Left lung (tissue), 10 donors: ENCODE data around the gene PI4KA. TPM values are rescaled to one million over a fixed set of nuclear protein-coding genes. Genes with fewer than 3 reads are reported as not detected.

Experiments used
- ATAC-seq: fragments of 200-7000 bp; cut with Tn5 transposase; one replicate; pipeline ENCODE4 v1.9.1; 2020; ENCODE audit warnings: moderate library complexity
- DNase-seq, 4 donors: peaks; one replicate each; pipeline ENCODE4 v3.0.0-alpha.2; 2013 to 2020
- H3K27ac ChIP-seq, 2 donors: fragments of 200-600 bp; sonication (generic) in 1 of 2; one replicate each; pipeline versions ENCODE4 v1.5.0 to v1.8.0; 2020 to 2021
- H3K27me3 ChIP-seq, 2 donors: fragments of 200-600 bp; sonication (generic) in 1 of 2; one replicate each; pipeline versions ENCODE4 v1.5.0 to v1.8.0; 2020 to 2021
- H3K36me3 ChIP-seq, 2 donors: fragments of 200-600 bp; sonication (generic) in 1 of 2; one replicate each; pipeline versions ENCODE4 v1.5.0 to v1.8.0; 2020 to 2021
- H3K4me1 ChIP-seq, 2 donors: fragments of 200-600 bp; one replicate each; pipeline ENCODE4 v1.8.0; 2021
- H3K4me3 ChIP-seq, 2 donors: fragments of 200-600 bp; sonication (generic) in 1 of 2; one replicate each; pipeline versions ENCODE4 v1.5.0 to v1.8.0; 2020 to 2021; ENCODE audit warnings: mild to moderate bottlenecking in 1 of 2
- H3K9me3 ChIP-seq, 2 donors: fragments of 200-600 bp; sonication (generic) in 1 of 2; one replicate each; pipeline versions ENCODE4 v1.5.0 to v1.8.0; 2020 to 2021
- intact Hi-C, 2 donors: fragments of 100-400 bp; cut with DNase I; formaldehyde crosslinking; loops; one replicate each; pipeline versions ENCODE4 v1.11.2 to v1.14.2; 2022
- polyA plus RNA-seq, 6 donors: library from polyadenylated mRNA; unstranded; fragments of 120-200 nt; gene quantifications; one replicate each; pipeline ENCODE4 v1.2.1, GENCODE V29; 2013; ENCODE audit not compliant: insufficient read length in 6 of 6
- total RNA-seq, 2 donors: library from RNA; stranded (reverse); fragmentation: NEBNext Ultra II Directional; extraction: Animal tissue kit (Norgen Biotek cat#: 25700); gene quantifications; one replicate each; pipeline ENCODE4 v1.2.1, GENCODE V29; 2021
- TF ChIP-seq, protein P1 (sequence below), 2 donors: fragments of 200-600 bp; sonication (generic) in 1 of 2; IDR thresholded peaks; one replicate each; pipeline versions ENCODE4 v1.5.0 to v1.8.0; 2021; ENCODE audit warnings: antibody characterized with exemption in 2 of 2
- donor health status: DM: no; HTN: yes; CAD: no.
- donor health status: DM: no; HTN: no; CAD: no.

Gene PI4KA
- total and polyA plus RNA-seq, 8 donors: 60.5 to 108 (median 70.0) TPM

DNA sequence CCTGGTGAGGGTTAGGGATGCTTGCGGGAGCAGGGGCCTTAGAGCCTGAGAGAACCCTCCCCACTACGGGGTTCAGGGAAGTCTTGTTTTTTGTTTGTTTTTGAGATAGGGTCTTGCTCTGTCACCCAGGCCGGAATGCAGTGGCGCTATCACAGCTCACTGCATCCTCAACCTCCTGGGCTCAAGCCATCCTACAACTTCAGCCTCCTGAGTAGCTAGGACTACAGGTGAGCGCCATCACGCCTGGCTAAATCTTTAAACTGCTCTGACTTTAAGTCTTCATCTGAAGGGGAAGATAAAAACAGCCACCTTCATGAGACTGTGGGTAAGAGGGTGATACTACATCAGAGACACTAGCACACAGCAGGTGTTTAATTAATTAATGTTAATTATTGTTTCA lies 56.2 kb downstream of the PI4KA start:
- no peak overlapping the region for H3K4me3 ChIP-seq
- H3K4me1 ChIP-seq: no peaks in the 10 kb centered on the region
- intact Hi-C loops: no loop called here
- H3K9me3 ChIP-seq: no peaks in the 10 kb centered on the region
- no peaks in the 10 kb centered on the region for H3K27me3 ChIP-seq
- no peak overlapping the region for H3K27ac ChIP-seq
- DNase-seq: no peak
- H3K36me3 ChIP-seq: peaks cover 0 to 100% of the 10 kb centered on the region in 2 donors
- no peak for ATAC-seq
- TF ChIP-seq, protein P1, sequence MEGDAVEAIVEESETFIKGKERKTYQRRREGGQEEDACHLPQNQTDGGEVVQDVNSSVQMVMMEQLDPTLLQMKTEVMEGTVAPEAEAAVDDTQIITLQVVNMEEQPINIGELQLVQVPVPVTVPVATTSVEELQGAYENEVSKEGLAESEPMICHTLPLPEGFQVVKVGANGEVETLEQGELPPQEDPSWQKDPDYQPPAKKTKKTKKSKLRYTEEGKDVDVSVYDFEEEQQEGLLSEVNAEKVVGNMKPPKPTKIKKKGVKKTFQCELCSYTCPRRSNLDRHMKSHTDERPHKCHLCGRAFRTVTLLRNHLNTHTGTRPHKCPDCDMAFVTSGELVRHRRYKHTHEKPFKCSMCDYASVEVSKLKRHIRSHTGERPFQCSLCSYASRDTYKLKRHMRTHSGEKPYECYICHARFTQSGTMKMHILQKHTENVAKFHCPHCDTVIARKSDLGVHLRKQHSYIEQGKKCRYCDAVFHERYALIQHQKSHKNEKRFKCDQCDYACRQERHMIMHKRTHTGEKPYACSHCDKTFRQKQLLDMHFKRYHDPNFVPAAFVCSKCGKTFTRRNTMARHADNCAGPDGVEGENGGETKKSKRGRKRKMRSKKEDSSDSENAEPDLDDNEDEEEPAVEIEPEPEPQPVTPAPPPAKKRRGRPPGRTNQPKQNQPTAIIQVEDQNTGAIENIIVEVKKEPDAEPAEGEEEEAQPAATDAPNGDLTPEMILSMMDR (IDR thresholded peaks at IDR 0.05): no peak

- Histone ChIP-seq H3K27me3 (no peaks in the 10 kb centered on the region), H3K4me1 (no peaks in the 10 kb centered on the region), H3K36me3 (peaks cover 0 to 99% of the 10 kb centered on the region in 2 donors), H3K4me3 (no peak overlapping the region), H3K27ac (no peak overlapping the region), H3K9me3 (no peaks in the 10 kb centered on the region)
- TF ChIP-seq, protein P1 (IDR thresholded peaks at IDR 0.05): no peak
- intact Hi-C loops: no loop called here
- ATAC-seq (no peak), DNase-seq (peak in 1 of 4 donors; percentile 58)
These were observed 59.2 kb downstream of the PI4KA start for GRCh38 chr22:20799449-20799848.

- Histone ChIP-seq H3K27ac (no peak overlapping the region), H3K4me3 (no peak overlapping the region), H3K36me3 (peaks cover 0 to 99% of the 10 kb centered on the region in 2 donors), H3K27me3 (no peaks in the 10 kb centered on the region), H3K9me3 (no peaks in the 10 kb centered on the region), H3K4me1 (no peaks in the 10 kb centered on the region)
- DNase-seq (no peak), ATAC-seq (no peak)
- intact Hi-C loops: no loop called here
- TF ChIP-seq, protein P1 (IDR thresholded peaks at IDR 0.05): no peak
These were observed 59.6 kb downstream of the PI4KA start for GRCh38 chr22:20798974-20799373.

GRCh38 chr22:20798218-20798617 lies 60.4 kb downstream of the PI4KA start:
- TF ChIP-seq, protein P1 (IDR thresholded peaks at IDR 0.05): no peak
- intact Hi-C loops: no loop called here
- Histone ChIP-seq H3K4me3 (no peak overlapping the region), H3K27me3 (no peaks in the 10 kb centered on the region), H3K27ac (no peak overlapping the region), H3K4me1 (no peaks in the 10 kb centered on the region), H3K36me3 (peaks cover 0 to 99% of the 10 kb centered on the region in 2 donors), H3K9me3 (no peaks in the 10 kb centered on the region)
- DNase-seq (no peak), ATAC-seq (no peak)

GRCh38 chr22:20796731-20797130 lies 61.9 kb downstream of the PI4KA start:
- Histone ChIP-seq H3K36me3 (peaks cover 0 to 99% of the 10 kb centered on the region in 2 donors), H3K4me3 (no peak overlapping the region), H3K27me3 (no peaks in the 10 kb centered on the region), H3K9me3 (no peaks in the 10 kb centered on the region), H3K27ac (no peak overlapping the region), H3K4me1 (no peaks in the 10 kb centered on the region)
- ATAC-seq (no peak), DNase-seq (no peak)
- intact Hi-C loops: no loop called here
- TF ChIP-seq, protein P1 (IDR thresholded peaks at IDR 0.05): no peak
